DND-41 (cell line): Measurements from ENCODE around the gene EDNRA.

Source experiments
- ATAC-seq: fragments of 200-7000 bp; cut with Tn5 transposase; 3 replicates; pipeline ENCODE4 v1.9.1; 2021; ENCODE audit warnings: low read depth; ENCODE audit not compliant: insufficient read depth
- DNase-seq: peaks from one replicate; pipeline ENCODE4 v3.0.0-alpha.2; 2020
- H2AFZ ChIP-seq: 2 replicates; pipeline ENCODE4 v1.6.0; 2012; ENCODE audit warnings: low read depth, low read length
- H3K27ac ChIP-seq: 2 replicates; pipeline ENCODE4 v1.5.1; 2012; ENCODE audit warnings: low read length, inconsistent platforms
- H3K27me3 ChIP-seq: fragments of 200-600 bp; sonication (generic); 2 replicates; pipeline ENCODE4 v1.6.0; 2012; ENCODE audit warnings: low read length, mild to moderate bottlenecking, inconsistent platforms; ENCODE audit not compliant: insufficient read depth, poor library complexity
- H3K36me3 ChIP-seq: 2 replicates; pipeline ENCODE4 v1.5.1; 2012; ENCODE audit warnings: low read length, inconsistent platforms; ENCODE audit not compliant: insufficient read depth
- H3K4me1 ChIP-seq: 2 replicates; pipeline ENCODE4 v1.5.1; 2012; ENCODE audit warnings: mild to moderate bottlenecking, low read length; ENCODE audit not compliant: insufficient read depth
- H3K4me2 ChIP-seq: 2 replicates; pipeline ENCODE4 v1.6.0; 2012; ENCODE audit warnings: mild to moderate bottlenecking, moderate library complexity, low read length, inconsistent platforms; ENCODE audit not compliant: insufficient read depth
- H3K4me3 ChIP-seq, 2 experiments: fragments of 200-600 bp in 1 of 2; shearing (Covaris generic) in 1 of 2; 2 replicates each; pipeline ENCODE4 v1.5.1; 2012 to 2016; ENCODE audit warnings: inconsistent platforms in 2 of 2, low read length in 2 of 2, mild to moderate bottlenecking in 2 of 2, low read depth in 1 of 2, moderate library complexity in 1 of 2
- H3K79me2 ChIP-seq: 2 replicates; pipeline ENCODE4 v1.6.0; 2012; ENCODE audit warnings: low read length, inconsistent platforms; ENCODE audit not compliant: insufficient read depth
- H3K9ac ChIP-seq: 2 replicates; pipeline ENCODE4 v1.6.0; 2012; ENCODE audit warnings: low read depth, mild to moderate bottlenecking, inconsistent platforms, low read length, moderate library complexity
- H3K9me3 ChIP-seq: 2 replicates; pipeline ENCODE4 v1.5.1; 2012; ENCODE audit warnings: low read length, moderate library complexity, mild to moderate bottlenecking, inconsistent platforms; ENCODE audit not compliant: insufficient read depth, severe bottlenecking
- H4K20me1 ChIP-seq: 2 replicates; pipeline ENCODE4 v1.6.0; 2012; ENCODE audit warnings: low read length; ENCODE audit not compliant: insufficient read depth
- EZH2 ChIP-seq: IDR thresholded peaks from 3 replicates; pipeline ENCODE4 v1.6.1; 2012; ENCODE audit warnings: borderline replicate concordance, low read depth, mild to moderate bottlenecking, moderate library complexity, low read length, inconsistent platforms; ENCODE audit not compliant: severe bottlenecking
- TF ChIP-seq, protein P1 (sequence below): IDR thresholded peaks from 2 replicates; pipeline ENCODE4 v1.5.1; 2012; ENCODE audit warnings: borderline replicate concordance, low read length, moderate library complexity, mild to moderate bottlenecking; ENCODE audit not compliant: poor library complexity, severe bottlenecking; ENCODE audit errors: extremely low read depth

Gene EDNRA

DNA sequence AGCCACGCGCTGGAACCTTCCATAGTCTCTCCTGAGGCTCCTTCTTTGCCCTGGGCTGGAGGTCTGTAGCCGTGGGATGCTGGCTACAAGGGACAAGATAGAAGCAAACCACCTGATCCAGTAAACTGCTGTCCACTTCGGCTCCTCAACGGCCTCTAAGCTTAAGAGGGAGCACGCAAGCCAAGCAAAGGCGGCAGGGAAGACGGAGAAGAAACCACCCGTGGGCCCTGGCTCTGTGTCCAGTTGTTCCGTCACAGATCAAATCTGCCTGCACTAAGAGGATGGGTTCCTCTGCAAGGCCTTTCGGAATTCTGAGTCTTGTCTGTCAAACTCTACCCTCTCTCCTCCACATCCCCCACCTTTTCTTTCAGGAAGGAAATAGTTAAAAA is 401 bp upstream of the EDNRA start:
- H3K27me3 ChIP-seq = no peaks in the 10 kb centered on the region
- H3K9me3 ChIP-seq = peaks cover 4% of the 10 kb centered on the region
- no peak for DNase-seq
- no peaks in the 10 kb centered on the region for H4K20me1 ChIP-seq
- H3K4me3 ChIP-seq = no peak overlapping the region
- H3K4me2 ChIP-seq = no peak overlapping the region
- no peak overlapping the region for H3K27ac ChIP-seq
- TF ChIP-seq, protein P1, sequence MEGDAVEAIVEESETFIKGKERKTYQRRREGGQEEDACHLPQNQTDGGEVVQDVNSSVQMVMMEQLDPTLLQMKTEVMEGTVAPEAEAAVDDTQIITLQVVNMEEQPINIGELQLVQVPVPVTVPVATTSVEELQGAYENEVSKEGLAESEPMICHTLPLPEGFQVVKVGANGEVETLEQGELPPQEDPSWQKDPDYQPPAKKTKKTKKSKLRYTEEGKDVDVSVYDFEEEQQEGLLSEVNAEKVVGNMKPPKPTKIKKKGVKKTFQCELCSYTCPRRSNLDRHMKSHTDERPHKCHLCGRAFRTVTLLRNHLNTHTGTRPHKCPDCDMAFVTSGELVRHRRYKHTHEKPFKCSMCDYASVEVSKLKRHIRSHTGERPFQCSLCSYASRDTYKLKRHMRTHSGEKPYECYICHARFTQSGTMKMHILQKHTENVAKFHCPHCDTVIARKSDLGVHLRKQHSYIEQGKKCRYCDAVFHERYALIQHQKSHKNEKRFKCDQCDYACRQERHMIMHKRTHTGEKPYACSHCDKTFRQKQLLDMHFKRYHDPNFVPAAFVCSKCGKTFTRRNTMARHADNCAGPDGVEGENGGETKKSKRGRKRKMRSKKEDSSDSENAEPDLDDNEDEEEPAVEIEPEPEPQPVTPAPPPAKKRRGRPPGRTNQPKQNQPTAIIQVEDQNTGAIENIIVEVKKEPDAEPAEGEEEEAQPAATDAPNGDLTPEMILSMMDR = no peak
- no peak for TF ChIP-seq EZH2
- H3K79me2 ChIP-seq = no peaks in the 10 kb centered on the region
- no peak overlapping the region for H2AFZ ChIP-seq
- H3K4me1 ChIP-seq = no peaks in the 10 kb centered on the region
- H3K9ac ChIP-seq = no peak overlapping the region
- no peak for ATAC-seq
- H3K36me3 ChIP-seq = no peaks in the 10 kb centered on the region

DNA sequence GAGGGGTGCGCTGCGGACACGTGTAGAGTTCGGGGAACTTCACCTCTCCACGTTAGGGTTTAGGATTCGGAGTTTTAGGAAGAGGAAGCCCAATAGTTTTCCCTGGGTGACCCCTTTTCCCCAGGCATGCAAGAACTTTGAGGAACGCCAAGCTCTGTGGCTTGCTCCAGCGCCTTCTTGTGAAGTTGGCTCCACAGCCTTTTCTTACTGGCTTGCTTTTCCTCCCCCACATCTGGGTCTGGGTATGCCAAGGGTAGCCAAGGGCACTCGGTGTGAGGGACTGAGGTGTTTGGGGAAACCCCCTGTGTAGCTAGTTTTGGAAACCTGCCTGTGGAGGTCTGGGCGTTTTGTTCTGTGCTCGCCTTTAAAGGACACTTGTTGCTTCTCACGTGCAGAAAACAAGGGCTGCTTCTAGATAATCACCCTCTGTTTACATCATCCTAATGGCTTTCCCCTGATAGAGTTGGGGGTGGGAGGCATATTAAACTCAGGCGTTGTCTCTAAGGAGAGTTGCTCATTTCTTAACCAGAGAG is 746 bp downstream of the EDNRA start:
- Histone ChIP-seq H3K79me2 (no peaks in the 10 kb centered on the region), H2AFZ (no peak overlapping the region), H3K4me2 (no peak overlapping the region), H3K36me3 (no peaks in the 10 kb centered on the region), H3K4me3 (no peak overlapping the region), H3K27ac (no peak overlapping the region), H4K20me1 (no peaks in the 10 kb centered on the region), H3K9me3 (peaks cover 4% of the 10 kb centered on the region), H3K4me1 (no peaks in the 10 kb centered on the region), H3K9ac (no peak overlapping the region), H3K27me3 (no peaks in the 10 kb centered on the region)
- DNase-seq = no peak
- no peak for ATAC-seq
- no peak for TF ChIP-seq EZH2
- TF ChIP-seq, protein P1 = no peak

DNA sequence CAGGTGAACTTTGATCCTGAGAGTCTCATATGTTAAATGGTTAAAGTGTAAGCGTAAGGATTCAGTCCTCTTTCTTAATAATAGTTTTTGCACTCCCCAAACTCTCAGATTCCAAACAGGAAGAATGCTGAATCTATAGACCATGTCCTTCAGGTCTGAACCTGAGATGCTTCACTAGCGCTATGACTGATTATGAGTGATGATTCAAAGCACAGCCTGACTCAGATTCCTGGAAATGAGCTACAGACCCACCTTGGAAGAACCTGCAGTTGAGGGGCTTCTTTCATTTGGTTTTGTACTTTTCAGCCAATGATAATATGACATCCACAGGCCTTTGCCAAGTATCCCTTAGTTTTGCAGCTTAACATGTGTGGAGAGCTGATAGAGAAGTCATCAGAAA is 1.4 kb downstream of the EDNRA start:
- Histone ChIP-seq H4K20me1 (no peaks in the 10 kb centered on the region), H3K9ac (no peak overlapping the region), H3K4me3 (no peak overlapping the region), H2AFZ (no peak overlapping the region), H3K79me2 (no peaks in the 10 kb centered on the region), H3K27me3 (no peaks in the 10 kb centered on the region), H3K9me3 (peaks cover 4% of the 10 kb centered on the region), H3K27ac (no peak overlapping the region), H3K4me2 (no peak overlapping the region), H3K4me1 (no peaks in the 10 kb centered on the region), H3K36me3 (no peaks in the 10 kb centered on the region)
- ATAC-seq = no peak
- TF ChIP-seq, protein P1 = no peak
- TF ChIP-seq EZH2 = no peak
- DNase-seq = no peak

DNA sequence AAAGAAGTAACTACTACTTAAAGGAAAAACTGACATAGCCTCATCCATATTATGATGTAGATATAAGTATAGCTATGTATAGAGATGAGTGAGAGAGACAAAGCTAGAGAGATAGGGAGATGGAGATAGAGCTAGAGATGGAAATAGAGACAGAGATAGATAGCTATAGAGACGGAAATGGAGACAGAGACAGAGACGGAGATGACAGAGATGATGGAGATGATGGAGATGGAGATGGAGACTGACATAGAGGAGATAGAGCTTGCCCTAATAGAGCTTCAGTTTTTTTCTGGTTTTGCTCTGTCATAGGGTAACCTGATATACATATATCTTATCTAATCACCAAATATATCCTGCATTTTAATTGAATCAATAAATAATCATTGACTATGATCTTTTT is 4.3 kb downstream of the EDNRA start:
- no peak for DNase-seq
- Histone ChIP-seq H3K9me3 (no peaks in the 10 kb centered on the region), H3K79me2 (no peaks in the 10 kb centered on the region), H2AFZ (no peak overlapping the region), H3K4me3 (no peak overlapping the region), H3K27ac (no peak overlapping the region), H4K20me1 (no peaks in the 10 kb centered on the region), H3K4me1 (no peaks in the 10 kb centered on the region), H3K4me2 (no peak overlapping the region), H3K27me3 (no peaks in the 10 kb centered on the region), H3K36me3 (no peaks in the 10 kb centered on the region), H3K9ac (no peak overlapping the region)
- TF ChIP-seq EZH2 = no peak
- TF ChIP-seq, protein P1 = no peak
- no peak for ATAC-seq
